ENCODE results near the gene POLR3K.

The POLR3K gene

DNA sequence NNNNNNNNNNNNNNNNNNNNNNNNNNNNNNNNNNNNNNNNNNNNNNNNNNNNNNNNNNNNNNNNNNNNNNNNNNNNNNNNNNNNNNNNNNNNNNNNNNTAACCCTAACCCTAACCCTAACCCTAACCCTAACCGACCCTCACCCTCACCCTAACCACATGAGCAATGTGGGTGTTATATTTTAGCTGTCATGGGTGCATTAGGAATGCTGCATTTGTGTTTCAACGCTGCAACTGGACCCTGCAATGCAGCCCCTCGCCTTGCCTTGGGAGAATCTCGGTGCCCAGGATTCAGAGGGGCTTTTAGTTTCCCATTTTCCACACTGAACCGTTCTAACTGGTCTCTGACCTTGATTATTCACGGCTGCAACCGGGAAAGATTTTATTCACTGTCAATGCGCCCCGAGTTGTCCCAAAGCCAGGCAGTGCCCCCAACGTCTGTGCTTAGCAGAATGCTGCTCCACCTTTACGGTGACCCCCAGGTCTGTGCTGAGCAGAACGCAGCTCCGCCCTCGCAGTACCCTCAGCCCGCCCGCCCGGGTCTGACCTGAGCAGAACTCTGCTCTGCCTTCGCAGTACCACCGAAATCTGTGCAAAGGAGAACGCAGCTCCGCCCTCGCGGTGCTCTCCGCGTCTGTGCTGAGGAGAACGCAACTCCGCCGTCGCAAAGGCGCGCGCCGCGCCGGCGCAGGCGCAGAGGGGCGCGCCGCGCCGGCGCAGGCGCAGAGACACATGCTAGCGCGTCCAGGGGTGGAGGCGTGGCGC lies 43.3 kb downstream of the POLR3K start:
- CTCF ChIA-PET: interaction anchor here (0.6 kb wide), 1 partner anchor 119 kb away, joined by 4 read pairs; no protein-coding TSS in a partner anchor
- POLR2A ChIA-PET: no interaction called here
- no peak for TF ChIP-seq BHLHE40 (IDR thresholded peaks at IDR 0.05; ENCODE audit: borderline replicate concordance)
- no peak for TF ChIP-seq SP1 (IDR thresholded peaks at IDR 0.05)
- TF ChIP-seq TARDBP (IDR thresholded peaks at IDR 0.05): no peak
- no peak for TF ChIP-seq L3MBTL2 (conservative IDR thresholded peaks at IDR 0.05)
- TF ChIP-seq NFRKB (IDR thresholded peaks at IDR 0.05): no peak
- TF ChIP-seq, protein P1, sequence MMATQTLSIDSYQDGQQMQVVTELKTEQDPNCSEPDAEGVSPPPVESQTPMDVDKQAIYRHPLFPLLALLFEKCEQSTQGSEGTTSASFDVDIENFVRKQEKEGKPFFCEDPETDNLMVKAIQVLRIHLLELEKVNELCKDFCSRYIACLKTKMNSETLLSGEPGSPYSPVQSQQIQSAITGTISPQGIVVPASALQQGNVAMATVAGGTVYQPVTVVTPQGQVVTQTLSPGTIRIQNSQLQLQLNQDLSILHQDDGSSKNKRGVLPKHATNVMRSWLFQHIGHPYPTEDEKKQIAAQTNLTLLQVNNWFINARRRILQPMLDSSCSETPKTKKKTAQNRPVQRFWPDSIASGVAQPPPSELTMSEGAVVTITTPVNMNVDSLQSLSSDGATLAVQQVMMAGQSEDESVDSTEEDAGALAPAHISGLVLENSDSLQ (IDR thresholded peaks at IDR 0.05): no peak
- no peak for TF ChIP-seq ELF4 (IDR thresholded peaks at IDR 0.05)
- no peak for TF ChIP-seq FOXA1 (IDR thresholded peaks at IDR 0.05)
- no peak for TF ChIP-seq FOXK2 (IDR thresholded peaks at IDR 0.05)
- no peak for TF ChIP-seq SUZ12 (IDR thresholded peaks at IDR 0.05)
- no peak for TF ChIP-seq ARNT (IDR thresholded peaks at IDR 0.05)
- TF ChIP-seq HDGF (IDR thresholded peaks at IDR 0.05; ENCODE audit: borderline replicate concordance): no peak
- TF ChIP-seq FOXM1 (IDR thresholded peaks at IDR 0.05; ENCODE audit: borderline replicate concordance): no peak
- DNase-seq (ENCODE audit: extremely low spot score): no peak
